Activated T-cell treated with anti-CD3 and anti-CD28 coated beads, Interleukin-2, amount 50 U/mL, for 48 hours (primary cell): ENCODE data around the gene COA6.
A peak's percentile ranks its signal among the peaks of the same experiment; 100 is the strongest.
"Not testable (repeated sequence)": the region's sequence is repeated elsewhere in the genome, so short reads cannot be mapped to it uniquely, and the experiment has no call there.

ENCODE experiments used
- DNase-seq, 2 experiments: peaks; one replicate each; pipeline ENCODE4 v3.0.0-alpha.2; 2020

COA6 gene

GRCh38 chr1:234371414-234371813 is 1.8 kb upstream of the COA6 start:
- no peak for DNase-seq

- no peak for DNase-seq
Measured at GRCh38 chr1:234372011-234372757, 1.1 kb upstream of the COA6 start.

- no peak for DNase-seq
Measured at GRCh38 chr1:234373959-234374254, 651 bp downstream of the COA6 start.

- no peak for DNase-seq
Measured at GRCh38 chr1:234375672-234376071, 2.4 kb downstream of the COA6 start.

GRCh38 chr1:234379591-234380109 is 6.4 kb downstream of the COA6 start:
- not testable (repeated sequence) for DNase-seq

GRCh38 chr1:234381699-234382555 is 8.7 kb downstream of the COA6 start:
- DNase-seq = no peak

GRCh38 chr1:234386122-234386521 is 12.9 kb downstream of the COA6 start:
- DNase-seq = no peak

GRCh38 chr1:234388094-234388493 is 14.8 kb downstream of the COA6 start:
- no peak for DNase-seq

GRCh38 chr1:234393190-234393589 is 19.9 kb downstream of the COA6 start:
- no peak for DNase-seq

- no peak for DNase-seq
Measured at GRCh38 chr1:234395297-234395696, 22.0 kb downstream of the COA6 start.

GRCh38 chr1:234396092-234396491 is 22.8 kb downstream of the COA6 start:
- DNase-seq = no peak

GRCh38 chr1:234396871-234397270 is 23.6 kb downstream of the COA6 start:
- DNase-seq = no peak

GRCh38 chr1:234397732-234398131 is 24.5 kb downstream of the COA6 start:
- DNase-seq = no peak

- DNase-seq = no peak
Measured at GRCh38 chr1:234398849-234399381, 25.7 kb downstream of the COA6 start.

- DNase-seq = not testable (repeated sequence)
Measured at GRCh38 chr1:234399515-234399914, 26.3 kb downstream of the COA6 start.

- no peak for DNase-seq
Measured at GRCh38 chr1:234400773-234401172, 27.5 kb downstream of the COA6 start.

GRCh38 chr1:234401658-234402057 is 28.4 kb downstream of the COA6 start:
- DNase-seq = no peak

- DNase-seq = no peak
Measured at GRCh38 chr1:234402939-234403338, 29.7 kb downstream of the COA6 start.

GRCh38 chr1:234405676-234406075 is 32.4 kb downstream of the COA6 start:
- no peak for DNase-seq

- DNase-seq = no peak
Measured at GRCh38 chr1:234406871-234407270, 33.6 kb downstream of the COA6 start.

- peak; percentile 65 to 66 for DNase-seq
Measured at GRCh38 chr1:234408757-234409156, 35.5 kb downstream of the COA6 start.

GRCh38 chr1:234409328-234409727 is 36.1 kb downstream of the COA6 start:
- DNase-seq = no peak

- DNase-seq = no peak
Measured at GRCh38 chr1:234412830-234413229, 39.6 kb downstream of the COA6 start.

GRCh38 chr1:234413485-234413884 is 40.2 kb downstream of the COA6 start:
- no peak for DNase-seq
